ENCODE measurements around the gene TDRD3.

Gene TDRD3

GRCh38 chr13:60454425-60454824 is 57.4 kb downstream of the TDRD3 start:
- DNase-seq (ENCODE audit: low read depth in 2 of 2): no peak

- no peak for DNase-seq (ENCODE audit: low read depth in 2 of 2)
Observed at GRCh38 chr13:60463787-60464186, 66.8 kb downstream of the TDRD3 start.

- DNase-seq (ENCODE audit: low read depth in 2 of 2): no peak
Observed at GRCh38 chr13:60467098-60467497, 70.1 kb downstream of the TDRD3 start.

- no peak for DNase-seq (ENCODE audit: low read depth in 2 of 2)
Observed at GRCh38 chr13:60479273-60479672, 82.3 kb downstream of the TDRD3 start.

GRCh38 chr13:60482012-60482411 is 85.0 kb downstream of the TDRD3 start:
- DNase-seq (ENCODE audit: low read depth in 2 of 2): peak in 1 of 2 experiments; percentile 5

GRCh38 chr13:60484865-60485264 is 87.8 kb downstream of the TDRD3 start:
- no peak for DNase-seq (ENCODE audit: low read depth in 2 of 2)

GRCh38 chr13:60491531-60491930 is 94.5 kb downstream of the TDRD3 start:
- no peak for DNase-seq (ENCODE audit: low read depth in 2 of 2)

- DNase-seq (ENCODE audit: low read depth in 2 of 2): no peak
Observed at GRCh38 chr13:60492187-60492586, 95.2 kb downstream of the TDRD3 start.

- no peak for DNase-seq (ENCODE audit: low read depth in 2 of 2)
Observed at GRCh38 chr13:60494296-60494695, 97.3 kb downstream of the TDRD3 start.

GRCh38 chr13:60501236-60501635 is 104.2 kb downstream of the TDRD3 start:
- no peak for DNase-seq (ENCODE audit: low read depth in 2 of 2)

GRCh38 chr13:60509601-60510386 is 112.8 kb downstream of the TDRD3 start:
- DNase-seq (ENCODE audit: low read depth in 2 of 2): no peak

- no peak for DNase-seq (ENCODE audit: low read depth in 2 of 2)
Observed at GRCh38 chr13:60511637-60512036, 114.6 kb downstream of the TDRD3 start.

GRCh38 chr13:60514891-60515290 is 117.9 kb downstream of the TDRD3 start:
- no peak for DNase-seq (ENCODE audit: low read depth in 2 of 2)

- no peak for DNase-seq (ENCODE audit: low read depth in 2 of 2)
Observed at GRCh38 chr13:60519496-60519895, 122.5 kb downstream of the TDRD3 start.

- no peak for DNase-seq (ENCODE audit: low read depth in 2 of 2)
Observed at GRCh38 chr13:60520902-60521569, 124.0 kb downstream of the TDRD3 start.

GRCh38 chr13:60538566-60538965 is 141.5 kb downstream of the TDRD3 start:
- DNase-seq (ENCODE audit: low read depth in 2 of 2): no peak

GRCh38 chr13:60540276-60540675 is 143.3 kb downstream of the TDRD3 start:
- no peak for DNase-seq (ENCODE audit: low read depth in 2 of 2)

- DNase-seq (ENCODE audit: low read depth in 2 of 2): no peak
Observed at GRCh38 chr13:60562096-60562780, 165.2 kb downstream of the TDRD3 start.

GRCh38 chr13:60571571-60571970 is 174.6 kb downstream of the TDRD3 start:
- DNase-seq (ENCODE audit: low read depth in 2 of 2): no peak

- DNase-seq (ENCODE audit: low read depth in 2 of 2): peak in 1 of 2 experiments; percentile 12
Observed at GRCh38 chr13:60572003-60572798, 175.2 kb downstream of the TDRD3 start.

- no peak for DNase-seq (ENCODE audit: low read depth in 2 of 2)
Observed at GRCh38 chr13:60572855-60573254, 175.8 kb downstream of the TDRD3 start.

- DNase-seq (ENCODE audit: low read depth in 2 of 2): no peak
Observed at GRCh38 chr13:60574735-60575134, 177.7 kb downstream of the TDRD3 start.

Measured in fibroblast of skin of left quadriceps (primary cell).